Caco-2 (cell line): ENCODE measurements around the gene ADM2. TPM values are rescaled to one million over a fixed set of nuclear protein-coding genes. Genes with fewer than 3 reads are reported as not detected.
"Not testable (repeated sequence)": the region's sequence is repeated elsewhere in the genome, so short reads cannot be mapped to it uniquely, and the experiment has no call there.

Experiments used
- BruUV-seq: library from RNA; stranded (reverse); fragments of 400-500 nt; replicated peaks from 2 replicates; lab custom pipeline; 2021; lab: Mats Ljungman, UMichigan
- CTCF ChIA-PET: fragments of 300-600 bp; sonication (Branson Sonifier 250); formaldehyde crosslinking; loops from one replicate; lab custom pipeline; 2022; ENCODE audit warnings: antibody characterized with exemption; lab: Charles Lee
- POLR2A ChIA-PET: fragments of 300-600 bp; sonication (Branson Sonifier 250); formaldehyde crosslinking; loops from one replicate; lab custom pipeline; 2022; ENCODE audit warnings: antibody characterized with exemption; lab: Charles Lee
- DNase-seq, 2 experiments: peaks; one replicate each; pipeline versions ENCODE4 v3.0.0 to v3.0.0-alpha.2; 2020 to 2022
- H3K27me3 ChIP-seq: replicated peaks from 2 replicates; pipeline ENCODE4 v1.6.0; 2011; ENCODE audit warnings: low read length; ENCODE audit not compliant: control insufficient read depth, insufficient read depth
- H3K36me3 ChIP-seq: 2 replicates; pipeline ENCODE4 v1.5.1; 2011; ENCODE audit warnings: low read length; ENCODE audit not compliant: control insufficient read depth, insufficient read depth
- H3K4me1 ChIP-seq: fragments of 250-450 bp; sonication (Bioruptor Pico); 2 replicates; pipeline ENCODE4 v1.5.1; 2020; ENCODE audit warnings: mild to moderate bottlenecking
- H3K4me3 ChIP-seq: 2 replicates; pipeline ENCODE4 v1.5.1; 2011; ENCODE audit warnings: low read depth, mild to moderate bottlenecking, control low read depth, low read length
- H3K9me3 ChIP-seq: fragments of 250-450 bp; sonication (Bioruptor Pico); 2 replicates; pipeline ENCODE4 v1.5.1; 2020; ENCODE audit warnings: mild to moderate bottlenecking, moderate library complexity
- H3K27ac Mint-ChIP-seq: one replicate; pipeline ENCODE4 v1.8.0; 2022; ENCODE audit warnings: mixed read lengths; ENCODE audit not compliant: unreplicated experiment
- H3K27me3 Mint-ChIP-seq: one replicate; pipeline ENCODE4 v1.8.0; 2022; ENCODE audit warnings: mixed read lengths; ENCODE audit not compliant: insufficient read depth, unreplicated experiment
- H3K36me3 Mint-ChIP-seq: one replicate; pipeline ENCODE4 v1.8.0; 2022; ENCODE audit warnings: mild to moderate bottlenecking, mixed read lengths; ENCODE audit not compliant: insufficient read depth, unreplicated experiment
- H3K4me1 Mint-ChIP-seq: one replicate; pipeline ENCODE4 v1.8.0; 2022; ENCODE audit warnings: low read depth, mixed read lengths; ENCODE audit not compliant: unreplicated experiment
- H3K4me3 Mint-ChIP-seq: one replicate; pipeline ENCODE4 v1.8.0; 2022; ENCODE audit warnings: mild to moderate bottlenecking, moderate library complexity, mixed read lengths; ENCODE audit not compliant: unreplicated experiment
- H3K9me3 Mint-ChIP-seq: one replicate; pipeline ENCODE4 v1.8.0; 2022; ENCODE audit warnings: mixed read lengths; ENCODE audit not compliant: unreplicated experiment
- CTCF ChIP-seq, 2 experiments: fragments of 200-600 bp in 1 of 2; IDR thresholded peaks; 1 replicate in 1 of 2; 2 replicates in 1 of 2; pipeline versions ENCODE4 v1.5.1 to v1.8.0; 2011 to 2022; ENCODE audit warnings: antibody characterized with exemption in 1 of 2, control low read depth in 1 of 2, inconsistent platforms in 1 of 2, low read depth in 1 of 2, low read length in 1 of 2, mild to moderate bottlenecking in 1 of 2, moderate library complexity in 1 of 2; ENCODE audit not compliant: insufficient read depth in 1 of 2, severe bottlenecking in 1 of 2, unreplicated experiment in 1 of 2
- intact Hi-C: fragments of 100-400 bp; cut with micrococcal nuclease; formaldehyde crosslinking; loops from one replicate; pipeline ENCODE4 v1.10.0; 2022; ENCODE audit not compliant: unreplicated experiment
- total RNA-seq: library from RNA; stranded (reverse); gene quantifications from 2 replicates; pipeline ENCODE4 v1.2.3, GENCODE V29; 2022

ADM2 gene
- total RNA-seq, 1 experiment from 2014 or later = 30.5 TPM

- ChIA-PET POLR2A (no interaction called here), CTCF (interaction anchor here (0.5 kb wide), 1 partner anchor 9 kb away, joined by 4 read pairs; no protein-coding TSS in a partner anchor)
- intact Hi-C loops = no loop called here
- no peak overlapping the region for H3K4me3 ChIP-seq
- H3K4me3 Mint-ChIP-seq = no peak overlapping the region
- H3K27me3 Mint-ChIP-seq = no peaks in the 10 kb centered on the region
- H3K36me3 ChIP-seq = peaks cover 2% of the 10 kb centered on the region; the same call in 1 of the 2 replicates
- no peak overlapping the region for H3K27ac Mint-ChIP-seq
- TF ChIP-seq CTCF (IDR thresholded peaks at IDR 0.05; ENCODE audit: insufficient read depth in 1 of 2, low read depth in 1 of 2, low read length in 1 of 2, severe bottlenecking in 1 of 2, unreplicated experiment in 1 of 2) = no peak
- BruUV-seq = no TSS peak
- no peaks in the 10 kb centered on the region for H3K4me1 ChIP-seq
- no peaks in the 10 kb centered on the region for H3K9me3 ChIP-seq
- H3K4me1 Mint-ChIP-seq = no peaks in the 10 kb centered on the region
- peaks cover 59% of the 10 kb centered on the region for H3K36me3 Mint-ChIP-seq
- no peaks in the 10 kb centered on the region for H3K27me3 ChIP-seq
- H3K9me3 Mint-ChIP-seq = no peaks in the 10 kb centered on the region
- DNase-seq = no peak
Observed at GRCh38 chr22:50517495-50518260, 36.3 kb downstream of the ADM2 start.

- CTCF ChIA-PET = no interaction called here
- no peak for DNase-seq
- Histone ChIP-seq H3K4me3 (no peak overlapping the region), H3K36me3 (peaks cover 2% of the 10 kb centered on the region; the same call in 1 of the 2 replicates), H3K4me1 (no peaks in the 10 kb centered on the region), H3K9me3 (no peaks in the 10 kb centered on the region), H3K27me3 (no peaks in the 10 kb centered on the region)
- H3K27ac Mint-ChIP-seq = no peak overlapping the region
- H3K4me1 Mint-ChIP-seq = no peaks in the 10 kb centered on the region
- no peak overlapping the region for H3K4me3 Mint-ChIP-seq
- TF ChIP-seq CTCF (IDR thresholded peaks at IDR 0.05; ENCODE audit: insufficient read depth in 1 of 2, low read depth in 1 of 2, low read length in 1 of 2, severe bottlenecking in 1 of 2, unreplicated experiment in 1 of 2) = no peak
- H3K36me3 Mint-ChIP-seq = peaks cover 51% of the 10 kb centered on the region
- intact Hi-C loops = no loop called here
- BruUV-seq = no TSS peak
- no peaks in the 10 kb centered on the region for H3K9me3 Mint-ChIP-seq
- POLR2A ChIA-PET = no interaction called here
- H3K27me3 Mint-ChIP-seq = no peaks in the 10 kb centered on the region
Observed at GRCh38 chr22:50518606-50519005, 37.3 kb downstream of the ADM2 start.

- no peaks in the 10 kb centered on the region for H3K9me3 Mint-ChIP-seq
- H3K9me3 ChIP-seq = no peaks in the 10 kb centered on the region
- no peak for TF ChIP-seq CTCF (IDR thresholded peaks at IDR 0.05; ENCODE audit: insufficient read depth in 1 of 2, low read depth in 1 of 2, low read length in 1 of 2, severe bottlenecking in 1 of 2, unreplicated experiment in 1 of 2)
- peaks cover 47% of the 10 kb centered on the region for H3K36me3 Mint-ChIP-seq
- no peak overlapping the region for H3K4me3 Mint-ChIP-seq
- H3K27me3 ChIP-seq = no peaks in the 10 kb centered on the region
- no TSS peak for BruUV-seq
- H3K4me3 ChIP-seq = no peak overlapping the region
- no peaks in the 10 kb centered on the region for H3K4me1 Mint-ChIP-seq
- no peak overlapping the region for H3K27ac Mint-ChIP-seq
- peaks cover 5% of the 10 kb centered on the region; the same call in 1 of the 2 replicates for H3K4me1 ChIP-seq
- CTCF ChIA-PET = interaction anchor here (0.6 kb wide), 1 partner anchor 153 kb away, joined by 3 read pairs; no protein-coding TSS in a partner anchor
- peaks cover 2% of the 10 kb centered on the region; the same call in 1 of the 2 replicates for H3K36me3 ChIP-seq
- intact Hi-C loops = no loop called here
- H3K27me3 Mint-ChIP-seq = no peaks in the 10 kb centered on the region
- POLR2A ChIA-PET = no interaction called here
- DNase-seq = no peak
Observed at GRCh38 chr22:50519151-50519550, 37.8 kb downstream of the ADM2 start.

GRCh38 chr22:50520184-50520583 is 38.8 kb downstream of the ADM2 start:
- intact Hi-C loops, H3K36me3 ChIP-seq, POLR2A ChIA-PET, H3K27me3 Mint-ChIP-seq, H3K4me3 ChIP-seq, H3K27me3 ChIP-seq, CTCF ChIA-PET, BruUV-seq, H3K4me1 ChIP-seq, DNase-seq, H3K4me1 Mint-ChIP-seq, H3K9me3 ChIP-seq, H3K4me3 Mint-ChIP-seq, H3K9me3 Mint-ChIP-seq, H3K27ac Mint-ChIP-seq: not testable (repeated sequence)
- H3K36me3 Mint-ChIP-seq = peaks cover 53% of the 10 kb centered on the region
